T-helper 9 cell (primary cell): ENCODE data around the gene GREB1.

Experiments used
- DNase-seq: peaks from one replicate; pipeline ENCODE4 v3.0.0-alpha.2; 2020

The GREB1 gene

DNA sequence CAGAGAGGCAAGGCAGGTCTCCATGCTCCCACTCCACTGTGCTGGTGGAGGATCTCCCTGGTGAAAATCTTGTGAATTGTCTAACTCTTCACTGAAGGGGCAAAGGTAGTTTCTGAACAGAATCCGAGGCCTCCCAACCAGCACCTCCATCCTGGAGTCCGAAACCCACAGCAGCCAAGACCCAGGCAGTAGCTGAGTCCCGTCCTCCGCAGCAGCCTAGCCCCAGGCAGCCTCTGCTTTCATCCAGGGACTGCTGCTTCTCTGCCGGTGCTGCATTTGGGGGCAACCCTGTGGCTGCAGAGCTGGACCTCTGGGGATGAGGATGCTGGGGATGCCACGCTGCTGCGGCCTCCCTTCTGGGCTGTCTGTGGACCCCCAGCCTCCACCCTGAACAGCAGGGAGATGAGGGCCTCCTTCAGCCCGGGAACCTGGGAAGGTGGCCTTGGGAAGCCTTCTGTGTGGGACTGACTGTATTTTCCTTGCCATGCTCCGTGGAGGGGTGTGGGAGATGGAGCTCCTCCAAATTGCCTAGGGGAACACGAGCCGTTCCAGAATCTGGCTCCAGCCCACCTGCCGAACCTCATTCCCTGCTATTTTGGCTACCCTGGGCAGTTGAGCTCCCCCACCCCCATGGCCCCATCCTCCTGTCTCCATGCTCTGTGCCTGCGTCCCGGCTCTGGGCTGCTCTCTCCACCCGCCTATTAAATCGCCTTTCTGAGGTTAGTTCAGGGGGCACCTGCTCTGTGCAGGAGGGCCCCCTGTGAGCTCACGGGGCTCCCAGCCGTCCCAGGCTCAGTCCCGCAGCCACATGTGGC lies 48.2 kb downstream of the GREB1 start:
- DNase-seq: no peak

DNA sequence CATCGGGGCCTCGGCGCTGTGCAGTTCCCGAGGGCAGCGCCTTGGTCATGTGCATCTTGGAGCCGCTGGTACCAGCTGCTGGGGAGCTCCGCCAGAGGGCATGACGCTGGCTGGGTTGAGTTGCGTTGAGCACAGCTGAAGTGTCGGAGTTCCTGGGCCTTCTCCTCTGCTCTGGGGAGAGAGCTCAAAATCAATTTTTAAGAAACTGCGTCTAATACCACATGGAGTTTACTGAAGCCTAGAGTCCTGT lies 48.7 kb downstream of the GREB1 start:
- DNase-seq: no peak

DNA sequence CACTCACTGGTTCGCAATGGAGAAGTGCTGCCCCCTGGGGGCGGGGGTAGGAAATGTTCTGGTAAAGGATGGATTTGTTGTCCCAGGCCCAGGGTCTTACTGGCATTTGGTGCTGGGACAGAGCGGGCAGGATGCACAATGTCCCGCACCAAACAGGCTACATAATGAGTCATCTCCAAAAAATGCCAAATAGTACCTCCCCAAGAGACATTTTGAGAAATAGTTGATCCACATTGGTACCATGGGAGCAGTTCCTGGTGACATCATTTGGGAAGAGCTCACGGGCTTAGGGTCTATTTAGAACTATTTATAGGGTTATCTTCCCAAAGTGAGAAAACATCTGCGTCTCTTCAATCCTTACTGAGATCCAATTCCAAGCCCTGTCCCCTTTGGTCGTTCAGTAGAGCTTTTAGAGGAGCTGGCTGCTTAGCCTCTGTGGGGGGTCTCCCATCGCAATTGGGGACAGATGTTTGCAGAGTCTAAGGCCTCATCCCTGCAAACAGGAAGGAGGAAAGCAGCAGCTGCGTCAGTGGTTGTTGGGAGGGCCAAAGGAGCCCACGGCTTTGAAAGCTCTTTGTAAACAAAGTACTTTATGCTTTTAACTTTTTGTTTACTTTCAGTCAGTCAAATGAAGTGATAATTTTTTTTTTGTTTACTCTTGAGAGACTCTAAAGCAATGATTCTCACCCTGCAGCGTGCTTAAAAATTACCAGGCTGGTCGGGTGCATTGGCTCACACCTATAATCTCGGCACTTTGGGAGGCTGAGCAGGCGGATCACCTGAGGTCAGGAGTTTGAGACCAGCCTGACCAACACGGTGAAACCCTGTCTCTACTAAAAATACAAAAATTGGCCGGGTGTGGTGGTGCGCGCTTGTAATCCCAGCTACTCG lies 49.3 kb downstream of the GREB1 start:
- peak; percentile 43 for DNase-seq

DNA sequence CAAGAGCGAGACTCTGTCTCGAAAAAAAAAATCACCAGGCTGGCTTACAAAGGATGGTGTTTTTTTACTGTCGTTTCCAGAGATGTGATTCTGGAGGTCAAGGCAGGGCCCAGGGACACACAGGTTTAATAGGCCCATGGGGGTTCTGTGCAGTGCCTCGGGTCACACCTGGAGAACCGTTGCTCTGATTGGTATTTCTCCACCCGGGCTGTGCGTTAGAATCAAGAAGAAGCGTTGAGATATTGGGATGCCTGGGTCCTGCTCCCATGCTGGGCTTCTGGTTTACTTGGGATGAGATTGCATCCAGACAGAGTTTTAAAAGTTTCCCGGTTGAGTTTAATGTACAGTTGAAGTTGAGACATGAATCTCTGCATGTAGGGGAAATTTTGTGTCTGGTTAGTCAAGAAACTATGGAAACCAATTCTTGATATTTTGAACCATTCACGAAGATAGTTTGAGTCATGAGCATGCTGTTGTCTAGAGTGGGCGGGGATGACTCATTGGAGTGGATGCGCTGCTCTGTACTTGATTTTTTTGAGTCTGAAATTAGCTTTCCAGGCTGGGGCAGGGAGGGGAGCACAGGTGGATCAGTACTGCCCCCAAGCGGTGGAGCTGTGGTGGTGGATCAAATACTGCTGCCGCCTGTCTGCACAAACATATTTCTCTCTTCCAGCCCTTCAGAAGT lies 50.1 kb downstream of the GREB1 start:
- DNase-seq: peak; percentile 39

DNA sequence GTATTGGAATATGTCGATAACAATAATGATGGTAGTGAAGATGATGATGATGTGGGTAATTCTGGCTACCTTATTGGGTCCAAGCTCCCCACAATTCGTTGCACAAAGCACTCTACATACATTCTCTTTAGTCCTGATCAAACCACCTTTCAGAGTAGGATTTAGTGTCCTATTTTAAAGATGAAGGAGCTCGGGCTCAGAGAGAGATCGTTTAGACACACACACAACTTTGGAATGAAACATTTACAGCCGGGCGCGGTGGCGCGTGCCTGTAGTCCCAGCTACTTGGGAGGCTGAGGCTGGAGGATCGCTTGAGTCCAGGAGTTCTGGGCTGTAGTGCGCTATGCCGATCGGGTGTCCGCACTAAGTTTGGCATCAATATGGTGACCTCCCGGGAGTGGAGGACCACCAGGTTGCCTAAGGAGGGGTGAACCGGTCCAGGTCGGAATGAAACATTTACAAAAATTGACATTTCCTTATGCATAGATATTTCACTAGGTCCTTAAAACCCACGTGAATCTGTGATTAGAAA lies 50.7 kb downstream of the GREB1 start:
- DNase-seq: no peak

DNA sequence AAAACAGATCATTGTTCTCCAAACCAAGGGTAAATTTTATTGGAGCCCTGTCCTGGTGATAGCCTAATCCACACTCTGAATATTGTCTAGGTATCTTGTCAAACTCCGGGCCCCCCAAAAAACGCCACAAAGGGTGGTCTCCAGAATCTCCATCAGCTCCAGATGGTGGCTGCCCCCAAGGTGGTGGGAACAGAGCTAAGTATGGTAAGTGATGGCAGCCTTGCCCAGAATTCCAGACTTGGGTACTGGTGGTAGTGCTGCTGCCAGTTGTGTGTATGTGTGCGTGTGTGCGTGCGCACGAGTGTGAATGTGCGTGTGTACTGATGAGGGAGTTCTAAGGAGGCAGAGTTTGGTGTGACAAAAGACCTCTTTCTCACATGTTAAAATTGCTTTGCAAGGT lies 51.2 kb downstream of the GREB1 start:
- DNase-seq: no peak

DNA sequence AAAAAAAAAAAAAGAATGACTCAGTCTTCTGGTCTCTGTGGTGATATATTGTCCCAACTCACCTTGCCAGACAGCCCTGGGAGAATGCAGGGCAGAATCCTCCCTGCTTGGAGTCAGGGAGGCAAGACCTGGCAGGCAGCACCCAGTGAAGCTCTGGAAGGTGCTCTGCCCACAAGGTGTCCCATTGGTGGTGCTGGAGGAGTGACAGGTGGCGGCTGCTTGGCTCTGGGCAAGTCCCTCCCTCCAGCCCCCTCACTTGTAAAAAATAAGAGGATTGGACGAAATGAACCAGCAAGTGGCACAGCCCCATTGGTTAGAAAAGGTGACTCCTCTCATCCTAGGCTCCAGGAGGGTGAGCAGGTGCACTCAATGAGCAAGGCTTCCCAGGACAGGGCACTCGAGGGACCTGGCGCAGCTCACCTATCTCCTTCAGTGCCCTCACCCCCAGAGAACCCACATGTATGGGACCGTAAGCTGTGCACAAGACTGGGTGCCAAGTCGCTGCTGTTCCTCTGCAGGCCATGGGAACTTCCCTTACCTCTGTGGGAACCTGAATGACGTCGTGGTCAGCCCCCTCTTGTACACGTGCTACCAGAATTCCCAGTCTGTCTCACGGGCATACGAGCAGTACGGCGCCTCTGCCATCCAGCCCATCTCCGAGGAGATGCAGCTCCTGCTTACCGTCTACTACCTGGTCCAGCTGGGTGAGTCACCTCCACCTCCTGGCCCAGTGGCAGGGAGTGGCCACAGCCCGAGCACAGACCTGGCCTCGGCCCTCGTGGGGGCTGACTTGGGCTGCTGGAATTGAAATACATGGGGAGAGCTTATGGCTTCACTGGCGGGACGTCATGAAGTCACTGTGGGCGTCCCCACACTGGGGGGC lies 54.6 kb downstream of the GREB1 start:
- no peak for DNase-seq

DNA sequence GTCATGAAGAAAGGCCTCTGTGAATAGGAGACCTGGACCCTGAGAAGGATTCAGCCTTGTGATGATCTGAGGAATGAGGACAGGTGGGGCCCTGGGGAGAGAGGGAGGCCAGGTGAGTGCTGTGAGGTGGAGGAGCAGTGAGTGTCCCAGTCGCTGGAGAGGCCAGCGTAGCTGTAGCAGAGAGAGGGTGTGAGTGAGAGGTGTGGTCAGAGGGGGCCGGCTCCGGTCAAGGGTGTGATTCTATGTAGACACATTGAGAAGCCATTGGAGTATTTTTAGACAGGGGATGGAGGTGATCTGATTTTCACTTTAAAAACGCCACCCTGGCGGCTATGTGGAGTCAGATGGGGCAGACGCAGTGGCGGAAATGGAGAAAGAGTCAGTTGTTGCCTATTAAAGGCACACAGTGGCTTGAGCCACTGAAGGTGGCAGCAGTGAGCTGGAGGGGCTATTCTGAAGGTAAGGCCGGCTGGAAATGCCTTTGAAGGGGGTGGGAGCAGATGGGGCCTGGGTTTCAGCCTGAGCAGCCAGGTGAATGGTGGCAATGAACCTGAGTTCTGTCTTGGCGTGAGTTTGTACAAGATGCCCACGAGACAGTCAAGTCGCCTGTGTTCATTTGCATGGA lies 55.6 kb downstream of the GREB1 start:
- DNase-seq: no peak

DNA sequence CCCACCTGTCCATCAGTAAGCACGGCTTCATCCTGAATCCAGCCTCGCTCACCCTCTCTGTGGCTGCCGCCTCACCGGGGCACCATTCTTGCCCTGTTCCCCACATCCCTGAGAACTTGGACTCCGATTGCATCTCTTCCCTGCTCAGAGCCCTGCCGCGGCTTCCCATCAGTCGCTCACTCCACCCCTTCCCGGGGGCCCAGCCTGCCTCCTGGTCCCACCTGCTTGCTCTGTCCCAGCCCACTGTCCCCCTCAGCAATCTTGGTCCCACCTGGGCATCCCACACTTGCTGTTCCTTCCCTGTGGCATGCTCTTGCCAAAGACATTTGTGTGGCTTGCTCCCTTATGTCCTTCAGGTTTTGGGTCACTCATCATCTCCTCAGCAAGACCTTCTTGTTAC lies 56.3 kb downstream of the GREB1 start:
- DNase-seq: no peak

DNA sequence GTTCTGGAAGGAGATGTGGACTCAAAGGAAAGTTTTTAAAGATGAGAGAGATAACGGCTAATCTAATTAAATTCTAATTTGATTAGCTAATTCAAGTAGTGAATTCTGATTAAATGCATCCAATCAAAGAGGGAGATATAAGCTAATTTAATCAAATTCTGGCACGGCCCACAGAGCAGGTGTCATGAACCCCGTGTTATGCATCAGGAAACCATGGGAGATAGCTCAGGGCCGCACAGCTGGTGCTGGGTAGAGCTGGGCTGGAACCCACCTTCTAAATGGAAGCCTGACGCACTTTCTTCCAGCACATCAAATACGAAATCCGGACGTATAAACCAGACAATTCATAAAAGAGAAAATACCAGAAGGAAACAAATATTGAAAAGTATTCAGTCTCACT lies 57.2 kb downstream of the GREB1 start:
- DNase-seq: no peak

DNA sequence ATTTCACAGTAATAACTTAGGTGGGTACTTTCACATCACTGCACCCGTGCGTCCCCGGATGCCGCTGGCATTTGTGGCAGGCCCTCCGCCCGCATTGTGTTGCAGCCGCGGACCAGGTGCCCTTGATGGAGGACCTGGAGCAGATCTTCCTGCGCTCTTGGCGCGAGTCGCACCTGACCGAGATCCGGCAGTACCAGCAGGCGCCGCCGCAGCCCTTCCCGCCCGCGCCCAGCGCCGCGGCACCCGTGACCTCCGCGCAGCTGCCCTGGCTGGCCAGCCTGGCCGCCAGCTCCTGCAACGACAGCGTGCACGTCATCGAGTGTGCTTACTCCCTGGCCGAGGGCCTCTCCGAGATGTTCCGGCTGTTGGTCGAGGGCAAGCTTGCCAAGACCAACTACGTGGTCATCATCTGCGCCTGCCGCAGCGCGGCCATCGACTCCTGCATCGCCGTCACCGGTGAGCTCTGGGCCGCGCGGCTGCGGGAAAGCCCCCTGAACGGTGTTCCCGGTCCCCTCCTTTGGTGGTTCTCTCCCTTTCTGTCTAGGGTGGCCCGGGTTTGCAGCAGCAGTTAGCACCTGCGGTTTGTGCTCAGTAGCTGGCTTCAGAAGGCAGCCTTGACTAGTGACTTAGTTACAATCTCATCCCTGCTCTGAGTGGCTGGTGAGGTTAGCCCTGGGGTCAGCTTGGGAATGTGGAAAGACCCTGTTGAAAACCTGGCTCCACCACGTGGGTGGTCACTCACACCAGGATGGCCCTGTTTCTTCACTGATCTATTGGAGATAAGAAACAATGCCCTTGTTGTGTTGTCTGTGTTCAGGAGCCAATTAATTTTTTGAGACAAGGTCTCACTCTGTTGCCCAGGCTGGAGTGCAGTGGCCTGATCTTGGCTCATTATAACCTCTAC lies 59.1 kb downstream of the GREB1 start:
- no peak for DNase-seq

DNA sequence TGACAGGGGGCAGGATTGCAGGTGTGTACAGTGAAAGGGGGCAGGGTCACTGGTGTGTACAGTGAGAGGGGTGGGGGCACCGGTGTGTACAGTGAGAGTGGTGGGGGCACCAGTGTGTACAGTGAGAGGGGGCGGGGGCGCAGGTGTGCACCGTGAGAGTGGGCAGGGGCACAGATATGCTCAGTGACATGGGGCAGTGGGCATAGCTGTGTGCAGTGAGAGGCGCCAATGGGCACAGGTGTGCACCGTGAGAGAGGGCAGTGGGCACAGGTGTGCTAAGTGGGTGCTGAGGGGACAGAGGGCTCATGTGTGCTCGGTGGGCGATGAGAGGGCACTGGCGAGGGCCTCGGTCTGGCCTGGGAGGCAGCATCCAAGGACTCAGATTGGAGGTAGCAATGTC lies 63.0 kb downstream of the GREB1 start:
- DNase-seq: no peak

DNA sequence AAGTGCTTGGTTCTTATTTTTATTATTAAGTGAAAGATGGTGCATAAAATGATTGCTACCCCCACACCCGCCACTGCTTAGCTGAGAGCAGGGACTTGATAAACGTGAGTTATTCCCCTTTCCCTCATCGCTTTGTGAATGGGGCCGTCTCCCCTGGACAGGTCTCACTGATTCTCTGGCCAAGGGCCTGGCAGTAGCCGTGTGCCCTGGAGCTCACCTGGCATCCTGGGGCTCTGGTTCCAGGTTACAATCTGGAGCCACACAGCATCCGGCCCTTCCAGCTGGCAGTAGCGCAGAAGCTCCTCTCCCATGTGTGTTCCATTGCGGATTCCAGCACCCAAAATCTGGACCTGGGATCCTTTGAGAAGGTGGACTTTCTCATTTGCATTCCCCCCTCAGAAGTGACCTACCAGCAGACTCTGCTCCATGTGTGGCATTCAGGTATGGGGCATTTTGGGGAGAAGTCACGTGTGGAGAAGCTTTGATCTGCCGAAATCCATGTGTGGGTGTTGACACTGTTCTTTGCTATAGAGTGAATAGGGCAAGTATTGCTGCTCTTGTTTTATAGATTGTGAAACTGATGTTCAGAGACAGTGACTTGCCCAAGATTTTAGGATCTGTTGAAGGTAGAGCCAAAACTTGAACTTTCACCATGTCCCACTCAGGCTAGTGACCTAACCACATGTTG lies 63.8 kb downstream of the GREB1 start:
- no peak for DNase-seq

DNA sequence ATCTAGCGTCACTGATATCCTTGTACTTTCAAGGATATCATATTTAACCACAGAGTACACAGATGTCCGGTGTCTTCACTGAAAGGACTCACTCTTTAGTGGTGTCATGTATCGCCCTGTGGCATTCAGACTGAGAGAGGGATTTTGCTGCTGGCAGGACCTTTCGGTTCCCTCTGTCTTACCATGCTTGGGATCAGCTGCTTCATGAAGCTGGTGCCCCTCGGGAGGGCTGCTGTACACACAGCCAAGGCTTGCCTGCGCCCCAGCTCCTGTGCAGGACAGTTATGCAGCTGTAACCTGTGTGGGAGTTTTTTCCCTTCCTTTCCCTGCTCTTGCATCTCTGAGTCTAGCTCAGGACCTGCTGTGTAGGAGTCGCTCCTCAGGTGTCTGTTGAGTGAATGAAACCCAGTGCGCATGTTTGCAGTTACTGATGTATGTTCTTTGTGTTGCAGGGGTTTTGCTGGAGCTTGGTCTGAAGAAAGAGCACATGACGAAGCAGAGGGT lies 64.4 kb downstream of the GREB1 start:
- DNase-seq: no peak

DNA sequence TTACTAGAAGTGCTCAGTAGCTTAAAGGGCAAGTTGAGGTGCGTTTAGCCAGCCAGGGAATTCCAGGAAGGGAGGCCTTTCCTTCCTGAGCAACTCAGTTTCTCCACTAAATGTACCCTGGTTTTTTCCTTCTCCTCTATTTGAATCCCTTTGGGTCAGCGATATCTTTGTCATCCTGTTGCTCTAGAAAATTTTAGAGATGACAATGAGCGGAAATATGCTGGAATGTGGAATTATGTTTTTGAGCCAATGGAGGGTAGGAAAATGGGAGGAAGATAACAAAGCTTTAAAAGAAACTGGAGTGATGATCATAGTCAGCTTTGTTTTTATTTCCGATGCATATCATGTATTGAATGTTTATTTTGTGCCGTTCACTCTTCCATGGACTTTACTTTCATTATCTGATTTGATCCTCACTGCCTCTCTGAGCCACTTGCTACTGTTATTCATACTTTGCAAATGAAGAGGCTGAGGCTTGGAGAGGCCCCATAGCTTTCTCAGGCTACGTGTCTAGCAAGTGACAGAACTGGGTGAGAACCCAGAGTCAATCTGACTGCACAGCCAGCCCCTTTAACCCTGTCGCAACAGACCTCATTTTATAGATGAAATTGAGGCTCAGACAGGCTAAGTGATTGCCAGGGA lies 68.8 kb downstream of the GREB1 start:
- DNase-seq: no peak

DNA sequence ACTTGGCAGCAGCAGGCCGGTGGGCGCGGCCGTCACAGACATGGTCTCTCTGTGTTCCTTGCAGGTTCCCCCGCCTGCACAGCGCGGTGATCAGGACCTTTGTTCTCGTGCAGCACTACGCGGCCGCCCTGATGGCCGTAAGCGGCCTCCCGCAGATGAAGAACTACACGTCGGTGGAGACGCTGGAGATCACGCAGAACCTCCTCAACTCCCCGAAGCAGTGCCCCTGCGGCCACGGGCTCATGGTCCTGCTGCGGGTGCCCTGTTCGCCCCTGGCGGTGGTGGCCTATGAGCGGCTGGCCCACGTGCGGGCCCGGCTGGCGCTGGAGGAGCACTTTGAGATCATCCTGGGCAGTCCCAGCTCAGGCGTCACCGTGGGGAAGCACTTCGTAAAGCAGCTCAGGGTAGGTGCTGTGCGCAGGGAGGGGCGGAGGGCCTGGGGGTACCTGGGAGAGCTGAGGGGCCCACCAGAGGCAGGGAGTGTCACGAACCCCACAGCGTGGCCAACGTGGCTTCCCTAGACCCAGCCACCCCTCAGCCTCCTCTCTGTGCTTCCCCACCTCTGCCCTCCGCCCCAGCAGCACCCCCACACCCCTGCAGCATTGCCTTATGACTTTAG lies 76.9 kb downstream of the GREB1 start:
- DNase-seq: no peak

DNA sequence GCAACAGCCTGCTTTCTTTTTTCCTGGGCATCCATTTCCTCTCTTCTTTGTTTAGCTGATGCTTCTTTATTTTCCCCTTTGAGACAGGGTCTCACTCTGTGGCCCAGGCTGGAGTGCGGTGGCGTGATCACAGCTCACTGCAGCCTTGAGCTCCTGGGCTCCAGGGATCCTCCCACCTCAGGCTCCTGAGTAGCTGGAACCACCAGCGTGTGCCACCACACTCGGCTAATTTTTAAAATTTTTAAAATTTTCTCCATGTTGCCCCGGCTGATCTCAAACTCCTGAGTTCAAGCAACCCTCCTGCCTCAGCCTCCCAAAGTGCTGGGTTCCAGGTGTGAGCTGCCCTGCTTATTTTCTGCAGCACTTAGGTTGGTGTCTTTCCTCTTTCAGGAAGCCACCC lies 77.4 kb downstream of the GREB1 start:
- no peak for DNase-seq

DNA sequence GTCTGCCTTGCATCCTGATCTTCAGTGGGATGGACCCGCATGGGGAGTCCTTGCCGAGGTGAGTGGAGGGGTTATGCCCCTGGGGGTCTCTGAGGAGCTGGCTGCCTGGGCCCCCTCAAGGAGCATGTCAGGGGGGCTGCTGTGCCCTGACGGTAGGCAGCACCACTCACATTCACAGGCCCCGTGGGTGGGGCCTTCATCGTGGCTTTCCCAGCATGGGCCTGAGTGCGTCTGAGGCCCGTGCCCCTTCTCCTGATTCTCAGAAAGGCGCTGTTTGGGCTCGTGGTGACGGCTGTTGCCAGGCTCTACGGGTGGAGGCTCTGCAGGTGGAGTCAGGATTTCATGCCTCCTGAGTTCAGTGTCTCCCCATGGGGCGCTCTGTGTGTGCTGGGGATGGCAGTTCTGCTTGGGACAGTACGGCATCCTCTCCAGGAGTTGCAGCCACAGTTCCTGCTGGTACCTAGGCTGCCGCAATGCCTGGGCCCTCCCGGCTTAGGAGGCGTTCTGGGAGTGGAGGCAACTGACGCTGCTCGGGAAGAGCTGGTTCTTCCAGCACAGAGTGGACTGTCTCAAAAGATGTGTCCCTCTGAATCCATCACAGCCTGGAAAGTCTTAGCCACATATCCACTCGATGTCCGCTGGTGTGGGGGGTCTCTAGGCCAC lies 78.8 kb downstream of the GREB1 start:
- DNase-seq: no peak

DNA sequence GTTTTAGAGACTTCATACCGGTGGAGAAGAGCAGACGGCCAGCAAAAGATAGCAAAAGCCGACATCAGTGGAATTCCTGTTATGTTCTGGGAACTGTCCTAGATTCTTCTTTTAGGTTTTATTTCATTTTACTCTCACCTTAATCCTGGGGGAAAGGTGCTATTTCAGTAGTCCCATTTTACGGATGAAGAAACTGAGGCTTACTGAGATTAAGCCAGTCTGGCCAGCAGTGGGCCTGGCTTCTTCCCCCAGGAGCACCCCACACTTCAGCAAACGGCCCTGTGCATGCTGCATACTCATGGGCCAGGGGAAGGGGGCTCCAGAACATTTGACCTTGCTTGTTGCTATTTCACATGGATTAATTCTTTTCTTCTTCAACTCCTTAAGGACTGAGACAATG lies 79.5 kb downstream of the GREB1 start:
- no peak for DNase-seq
